SK-N-SH (cell line): Measurements from ENCODE around the gene SUN2. TPM values are rescaled to one million over a fixed set of nuclear protein-coding genes. Genes with fewer than 3 reads are reported as not detected.

Experiments
- CTCF ChIA-PET: fragments of 300-600, 350-600 bp; formaldehyde crosslinking; extraction: SDS; loops from one replicate; lab custom pipeline; 2021; lab: Yijun Ruan, JAX
- POLR2A ChIA-PET: fragments of 350-600 bp; sonication (Branson Sonifier 250); formaldehyde crosslinking; extraction: SDS; loops from one replicate; lab custom pipeline; 2020; ENCODE audit warnings: antibody characterized with exemption, inconsistent platforms; lab: Yijun Ruan, JAX
- DNase-seq: peaks from one replicate; pipeline ENCODE4 v3.0.0; 2012
- H2AFZ ChIP-seq: fragments of 200-600 bp; sonication (generic); 2 replicates; pipeline ENCODE4 v1.8.1; 2016; ENCODE audit warnings: antibody characterized with exemption, mild to moderate bottlenecking, low read depth
- H3F3A ChIP-seq: fragments of 200-600 bp; sonication (generic); replicated peaks from 2 replicates; pipeline ENCODE3; 2016; ENCODE audit warnings: antibody characterized with exemption, mild to moderate bottlenecking; ENCODE audit not compliant: insufficient read depth
- H3K27ac ChIP-seq, 2 experiments: fragments of 200-500 bp in 1 of 2; fragments of 200-600 bp in 1 of 2; sonication (Bioruptor generic) in 1 of 2; sonication (generic), shearing (Covaris generic) in 1 of 2; 2 replicates each; pipeline versions ENCODE4 v1.5.1 to v1.6.1; 2014 to 2016; ENCODE audit warnings: low read depth in 2 of 2, inconsistent platforms in 1 of 2, low read length in 1 of 2, mild to moderate bottlenecking in 1 of 2, mixed read lengths in 1 of 2
- H3K27me3 ChIP-seq: fragments of 200-600 bp; sonication (generic), shearing (Covaris generic); 2 replicates; pipeline ENCODE4 v1.6.1; 2016; ENCODE audit warnings: mixed run types; ENCODE audit not compliant: insufficient read depth
- H3K36me3 ChIP-seq, 2 experiments: fragments of 200-500 bp in 1 of 2; fragments of 200-600 bp in 1 of 2; sonication (Bioruptor generic) in 1 of 2; sonication (generic) in 1 of 2; replicated peaks in 1 of 2; 2 replicates each; pipeline versions ENCODE3 to v1.5.1; 2014 to 2016; ENCODE audit warnings: low read length in 1 of 2, mild to moderate bottlenecking in 1 of 2; ENCODE audit not compliant: insufficient read depth in 2 of 2, control insufficient read depth in 1 of 2
- H3K4me1 ChIP-seq, 2 experiments: fragments of 200-500 bp in 1 of 2; fragments of 200-600 bp in 1 of 2; sonication (Bioruptor generic) in 1 of 2; sonication (generic), shearing (Covaris generic) in 1 of 2; 2 replicates each; pipeline versions ENCODE4 v1.5.1 to v1.6.1; 2014 to 2016; ENCODE audit warnings: low read depth in 1 of 2, low read length in 1 of 2, mixed run types in 1 of 2; ENCODE audit not compliant: insufficient read depth in 2 of 2, control insufficient read depth in 1 of 2
- H3K4me2 ChIP-seq: fragments of 200-600 bp; sonication (generic), shearing (Covaris generic); 2 replicates; pipeline ENCODE4 v1.6.1; 2017; ENCODE audit warnings: mixed run types
- H3K4me3 ChIP-seq, 2 experiments: fragments of 200-500 bp in 1 of 2; fragments of 200-600 bp in 1 of 2; sonication (Bioruptor generic) in 1 of 2; sonication (generic), shearing (Covaris generic) in 1 of 2; 2 replicates each; pipeline versions ENCODE4 v1.5.1 to v1.8.1; 2014 to 2016; ENCODE audit warnings: low read depth in 2 of 2, inconsistent platforms in 1 of 2, low read length in 1 of 2, mild to moderate bottlenecking in 1 of 2, mixed read lengths in 1 of 2, moderate library complexity in 1 of 2
- H3K79me2 ChIP-seq: fragments of 200-600 bp; sonication (generic); 2 replicates; pipeline ENCODE4 v1.8.1; 2017; ENCODE audit warnings: mild to moderate bottlenecking; ENCODE audit not compliant: insufficient read depth
- H3K9ac ChIP-seq: fragments of 200-600 bp; sonication (generic); 2 replicates; pipeline ENCODE4 v1.6.1; 2017; ENCODE audit warnings: mixed run types
- H3K9me2 ChIP-seq: fragments of 200-600 bp; sonication (generic); 2 replicates; pipeline ENCODE4 v1.6.1; 2017; ENCODE audit warnings: mixed run types
- H3K9me3 ChIP-seq: fragments of 200-600 bp; sonication (generic); 2 replicates; pipeline ENCODE4 v1.6.1; 2017; ENCODE audit warnings: mixed run types, mild to moderate bottlenecking, moderate library complexity
- H4K20me1 ChIP-seq: fragments of 200-600 bp; sonication (generic); 2 replicates; pipeline ENCODE4 v1.6.1; 2017; ENCODE audit warnings: mild to moderate bottlenecking, mixed run types; ENCODE audit not compliant: insufficient read depth
- CHD2 ChIP-seq: fragments of 150-350 bp; IDR thresholded peaks from 2 replicates; pipeline ENCODE4 v1.6.1; 2018; ENCODE audit warnings: low read length; ENCODE audit not compliant: partially characterized antibody
- ELF1 ChIP-seq: IDR thresholded peaks from 2 replicates; pipeline ENCODE4 v1.4.0; 2012
- FOSL2 ChIP-seq: IDR thresholded peaks from 2 replicates; pipeline ENCODE4 v1.4.0; 2012; ENCODE audit warnings: low read depth, mild to moderate bottlenecking, moderate library complexity, borderline replicate concordance
- GABPA ChIP-seq: IDR thresholded peaks from 2 replicates; pipeline ENCODE4 v1.4.0; 2012; ENCODE audit warnings: low read depth, mild to moderate bottlenecking
- GATA2 ChIP-seq: sonication (generic); formaldehyde crosslinking; IDR thresholded peaks from 2 replicates; pipeline ENCODE4 v1.5.0; 2020; ENCODE audit warnings: mild to moderate bottlenecking, missing genetic modification reagents
- MEF2A ChIP-seq: IDR thresholded peaks from 2 replicates; pipeline ENCODE4 v1.4.0; 2012; ENCODE audit warnings: low read depth, borderline replicate concordance
- MXI1 ChIP-seq: IDR thresholded peaks from 2 replicates; pipeline ENCODE4 v1.6.1; 2012; ENCODE audit warnings: mild to moderate bottlenecking, low read depth, low read length, improper control_type of control experiment
- NRF1 ChIP-seq: IDR thresholded peaks from 2 replicates; pipeline ENCODE4 v1.6.1; 2012; ENCODE audit warnings: low read depth, mild to moderate bottlenecking, low read length
- RCOR1 ChIP-seq: fragments of 150-350 bp; IDR thresholded peaks from 2 replicates; pipeline ENCODE4 v1.6.1; 2017; ENCODE audit warnings: antibody characterized with exemption, low read length
- SMC3 ChIP-seq: IDR thresholded peaks from 2 replicates; pipeline ENCODE4 v1.6.1; 2012; ENCODE audit warnings: low read depth, low read length, improper control_type of control experiment
- TAF1 ChIP-seq: IDR thresholded peaks from 2 replicates; pipeline ENCODE4 v1.6.1; 2012; ENCODE audit warnings: low read depth, mild to moderate bottlenecking, low read length, moderate library complexity, borderline replicate concordance
- TEAD4 ChIP-seq: IDR thresholded peaks from 2 replicates; pipeline ENCODE4 v1.4.0; 2012; ENCODE audit warnings: mild to moderate bottlenecking, borderline replicate concordance; ENCODE audit not compliant: insufficient read depth
- WGBS: methylation state at CpG from one replicate; pipeline ENCODE4 v1.1.6; 2017; ENCODE audit warnings: low lambda C conversion rate; 5-methylcytosine and 5-hydroxymethylcytosine counted together
- polyA plus RNA-seq, 3 experiments: library from polyadenylated mRNA; depleted of rRNA; stranded (reverse); fragments of >200 nt; gene quantifications; 2 replicates each; pipeline ENCODE4 v1.2.3, GENCODE V29; 2012
- TF ChIP-seq, protein P1 (sequence below): IDR thresholded peaks from 2 replicates; pipeline ENCODE4 v1.4.0; 2012; ENCODE audit warnings: low read depth
- TF ChIP-seq, protein P2 (sequence below): IDR thresholded peaks from 2 replicates; pipeline ENCODE4; 2012
- TF ChIP-seq, protein P3 (sequence below): IDR thresholded peaks from 2 replicates; pipeline ENCODE4 v1.4.0; 2012; ENCODE audit warnings: low read depth, borderline replicate concordance

Gene SUN2
- polyA plus RNA-seq, 1 of the 3 experiments (the other 2 are of a cell fraction): 10.2 TPM

DNA sequence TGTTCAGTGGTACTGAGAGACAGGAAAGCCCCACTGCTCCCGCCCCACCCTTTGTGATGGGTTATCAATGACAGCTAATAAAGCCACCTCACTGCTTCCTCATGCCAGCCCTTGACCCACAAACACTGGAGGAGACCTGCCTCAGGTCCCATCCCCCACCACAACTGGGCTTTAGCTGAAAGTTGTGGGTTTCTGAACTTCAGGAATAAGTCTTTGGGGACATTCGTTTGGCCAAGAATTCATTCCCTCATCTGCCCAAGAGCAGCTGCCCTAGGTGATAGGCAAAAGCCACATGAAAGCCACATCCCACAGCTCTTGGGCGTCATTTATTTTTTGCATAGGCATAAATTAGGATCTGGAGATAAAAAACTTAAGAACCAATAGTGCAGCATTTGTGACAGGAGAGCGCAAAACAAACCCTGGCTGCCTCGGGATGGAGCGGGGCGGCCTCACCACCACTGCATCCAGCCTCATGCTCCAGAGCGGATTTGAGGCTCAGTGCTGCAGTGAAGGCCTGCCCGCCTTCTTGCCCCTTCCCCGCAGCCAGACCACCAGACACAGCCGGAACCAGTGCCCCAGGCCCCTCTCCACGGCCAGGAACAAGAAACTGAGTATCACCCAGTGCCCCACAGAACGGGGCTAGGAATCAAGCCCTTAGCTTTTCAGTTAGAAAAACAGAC is 21.2 kb downstream of the SUN2 start:
- H3K4me2 ChIP-seq: no peak overlapping the region
- no peak for DNase-seq
- no peak overlapping the region for H3K27ac ChIP-seq
- no peak overlapping the region for H3K9ac ChIP-seq
- H3K9me3 ChIP-seq: no peaks in the 10 kb centered on the region
- 80% methylated on average over 1 of the region's 13 CpGs for WGBS
- H3K9me2 ChIP-seq: no peaks in the 10 kb centered on the region
- H2AFZ ChIP-seq: no peak overlapping the region
- ChIA-PET CTCF (interaction anchor here (0.6 to 2.2 kb wide), 6 partner anchors 9 to 34 kb away, joined by 3 to 7 read pairs (median 4); no protein-coding TSS in a partner anchor), POLR2A (no interaction called here)
- TF ChIP-seq CHD2 (no peak), GABPA (no peak), NRF1 (no peak), SMC3 (no peak), TAF1 (no peak), GATA2 (CRISPR knock-in tag) (no peak), FOSL2 (no peak), RCOR1 (no peak), TEAD4 (no peak), MXI1 (no peak), MEF2A (no peak), ELF1 (no peak)
- TF ChIP-seq, protein P1, sequence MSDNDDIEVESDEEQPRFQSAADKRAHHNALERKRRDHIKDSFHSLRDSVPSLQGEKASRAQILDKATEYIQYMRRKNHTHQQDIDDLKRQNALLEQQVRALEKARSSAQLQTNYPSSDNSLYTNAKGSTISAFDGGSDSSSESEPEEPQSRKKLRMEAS: no peak
- TF ChIP-seq, protein P2, sequence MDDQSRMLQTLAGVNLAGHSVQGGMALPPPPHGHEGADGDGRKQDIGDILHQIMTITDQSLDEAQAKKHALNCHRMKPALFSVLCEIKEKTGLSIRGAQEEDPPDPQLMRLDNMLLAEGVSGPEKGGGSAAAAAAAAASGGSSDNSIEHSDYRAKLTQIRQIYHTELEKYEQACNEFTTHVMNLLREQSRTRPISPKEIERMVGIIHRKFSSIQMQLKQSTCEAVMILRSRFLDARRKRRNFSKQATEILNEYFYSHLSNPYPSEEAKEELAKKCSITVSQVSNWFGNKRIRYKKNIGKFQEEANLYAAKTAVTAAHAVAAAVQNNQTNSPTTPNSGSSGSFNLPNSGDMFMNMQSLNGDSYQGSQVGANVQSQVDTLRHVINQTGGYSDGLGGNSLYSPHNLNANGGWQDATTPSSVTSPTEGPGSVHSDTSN: no peak
- TF ChIP-seq, protein P3, sequence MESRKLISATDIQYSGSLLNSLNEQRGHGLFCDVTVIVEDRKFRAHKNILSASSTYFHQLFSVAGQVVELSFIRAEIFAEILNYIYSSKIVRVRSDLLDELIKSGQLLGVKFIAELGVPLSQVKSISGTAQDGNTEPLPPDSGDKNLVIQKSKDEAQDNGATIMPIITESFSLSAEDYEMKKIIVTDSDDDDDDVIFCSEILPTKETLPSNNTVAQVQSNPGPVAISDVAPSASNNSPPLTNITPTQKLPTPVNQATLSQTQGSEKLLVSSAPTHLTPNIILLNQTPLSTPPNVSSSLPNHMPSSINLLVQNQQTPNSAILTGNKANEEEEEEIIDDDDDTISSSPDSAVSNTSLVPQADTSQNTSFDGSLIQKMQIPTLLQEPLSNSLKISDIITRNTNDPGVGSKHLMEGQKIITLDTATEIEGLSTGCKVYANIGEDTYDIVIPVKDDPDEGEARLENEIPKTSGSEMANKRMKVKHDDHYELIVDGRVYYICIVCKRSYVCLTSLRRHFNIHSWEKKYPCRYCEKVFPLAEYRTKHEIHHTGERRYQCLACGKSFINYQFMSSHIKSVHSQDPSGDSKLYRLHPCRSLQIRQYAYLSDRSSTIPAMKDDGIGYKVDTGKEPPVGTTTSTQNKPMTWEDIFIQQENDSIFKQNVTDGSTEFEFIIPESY: no peak
- no peaks in the 10 kb centered on the region for H3F3A ChIP-seq
- H3K4me1 ChIP-seq: no peaks in the 10 kb centered on the region; a peak in 1 of 4 replicates
- H3K4me3 ChIP-seq: no peak overlapping the region
- no peaks in the 10 kb centered on the region for H4K20me1 ChIP-seq
- H3K27me3 ChIP-seq: no peaks in the 10 kb centered on the region
- H3K36me3 ChIP-seq: peaks cover 0 to 15% of the 10 kb centered on the region in 2 experiments
- H3K79me2 ChIP-seq: no peaks in the 10 kb centered on the region
